ENCODE measurements around the gene PTPRD. TPM values are rescaled to one million over a fixed set of nuclear protein-coding genes. Genes with fewer than 3 reads are reported as not detected.
"Not testable (repeated sequence)": the region's sequence is repeated elsewhere in the genome, so short reads cannot be mapped to it uniquely, and the experiment has no call there.

The PTPRD gene
- total RNA-seq, 1 experiment from 2014 or later, result 1.8 TPM

DNA sequence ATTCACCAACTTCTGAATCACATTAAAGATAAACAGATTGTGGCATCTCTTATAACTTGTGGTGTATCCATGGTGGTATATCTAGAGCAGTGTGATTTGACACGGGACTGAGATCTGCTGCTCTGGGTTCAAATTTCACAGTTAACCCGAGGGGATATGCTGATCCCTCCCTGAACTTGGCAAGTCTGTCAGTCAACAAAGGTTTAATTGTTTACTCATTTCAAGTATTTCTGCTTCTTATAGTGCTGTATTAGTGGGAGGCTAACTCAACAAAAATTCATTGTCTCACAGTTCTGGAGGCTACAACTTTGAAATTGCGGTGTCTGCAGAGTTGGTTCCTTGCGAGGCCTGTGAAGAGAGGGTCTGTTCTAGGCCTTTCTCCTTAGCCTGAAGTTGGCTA is 1175.2 kb downstream of the PTPRD start:
- no TSS peak for BruUV-seq (replicated peaks)
- H3K4me3 Mint-ChIP-seq (ENCODE audit: low read depth, unreplicated experiment), result no peak overlapping the region
- DNase-seq, result no peak
- no peaks in the 10 kb centered on the region for H3K36me3 Mint-ChIP-seq (ENCODE audit: insufficient read depth, unreplicated experiment)
- intact Hi-C loops (cut with micrococcal nuclease; ENCODE audit: unreplicated experiment), result no loop called here
- TF ChIP-seq, protein P1, sequence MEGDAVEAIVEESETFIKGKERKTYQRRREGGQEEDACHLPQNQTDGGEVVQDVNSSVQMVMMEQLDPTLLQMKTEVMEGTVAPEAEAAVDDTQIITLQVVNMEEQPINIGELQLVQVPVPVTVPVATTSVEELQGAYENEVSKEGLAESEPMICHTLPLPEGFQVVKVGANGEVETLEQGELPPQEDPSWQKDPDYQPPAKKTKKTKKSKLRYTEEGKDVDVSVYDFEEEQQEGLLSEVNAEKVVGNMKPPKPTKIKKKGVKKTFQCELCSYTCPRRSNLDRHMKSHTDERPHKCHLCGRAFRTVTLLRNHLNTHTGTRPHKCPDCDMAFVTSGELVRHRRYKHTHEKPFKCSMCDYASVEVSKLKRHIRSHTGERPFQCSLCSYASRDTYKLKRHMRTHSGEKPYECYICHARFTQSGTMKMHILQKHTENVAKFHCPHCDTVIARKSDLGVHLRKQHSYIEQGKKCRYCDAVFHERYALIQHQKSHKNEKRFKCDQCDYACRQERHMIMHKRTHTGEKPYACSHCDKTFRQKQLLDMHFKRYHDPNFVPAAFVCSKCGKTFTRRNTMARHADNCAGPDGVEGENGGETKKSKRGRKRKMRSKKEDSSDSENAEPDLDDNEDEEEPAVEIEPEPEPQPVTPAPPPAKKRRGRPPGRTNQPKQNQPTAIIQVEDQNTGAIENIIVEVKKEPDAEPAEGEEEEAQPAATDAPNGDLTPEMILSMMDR (IDR thresholded peaks at IDR 0.05; ENCODE audit: unreplicated experiment), result no peak
- no peak overlapping the region for H3K27ac Mint-ChIP-seq (ENCODE audit: unreplicated experiment)
- H3K4me1 Mint-ChIP-seq (ENCODE audit: low read depth, unreplicated experiment), result no peaks in the 10 kb centered on the region
- H3K27me3 Mint-ChIP-seq (ENCODE audit: unreplicated experiment), result no peaks in the 10 kb centered on the region
- no peaks in the 10 kb centered on the region for H3K9me3 Mint-ChIP-seq (ENCODE audit: low read depth, unreplicated experiment)
- CTCF ChIA-PET, result no interaction called here

DNA sequence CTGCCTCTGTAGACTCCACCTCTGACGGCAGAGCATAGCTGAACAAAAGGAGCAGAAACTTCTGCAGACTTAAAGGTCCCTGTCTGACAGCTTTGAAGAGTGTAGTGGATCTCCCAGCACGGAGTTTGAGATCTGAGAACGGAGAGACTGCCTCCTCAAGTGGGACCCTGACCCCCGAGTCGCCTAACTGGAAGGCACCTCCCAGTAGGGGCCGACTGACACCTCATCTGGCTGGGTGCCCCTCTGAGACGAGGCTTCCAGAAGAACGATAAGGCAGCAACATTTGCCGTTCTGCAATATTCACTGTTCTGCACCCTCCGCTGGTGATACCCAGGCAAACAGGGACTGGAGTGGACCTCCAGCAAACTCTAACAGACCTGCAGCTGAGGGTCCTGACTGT is 1186.3 kb downstream of the PTPRD start:
- CTCF ChIA-PET; H3K36me3 Mint-ChIP-seq (ENCODE audit: insufficient read depth, unreplicated experiment); BruUV-seq (replicated peaks); H3K4me3 Mint-ChIP-seq (ENCODE audit: low read depth, unreplicated experiment); H3K9me3 Mint-ChIP-seq (ENCODE audit: low read depth, unreplicated experiment); H3K27ac Mint-ChIP-seq (ENCODE audit: unreplicated experiment); H3K27me3 Mint-ChIP-seq (ENCODE audit: unreplicated experiment); H3K4me1 Mint-ChIP-seq (ENCODE audit: low read depth, unreplicated experiment); intact Hi-C loops (cut with micrococcal nuclease; ENCODE audit: unreplicated experiment); DNase-seq: not testable (repeated sequence)

DNA sequence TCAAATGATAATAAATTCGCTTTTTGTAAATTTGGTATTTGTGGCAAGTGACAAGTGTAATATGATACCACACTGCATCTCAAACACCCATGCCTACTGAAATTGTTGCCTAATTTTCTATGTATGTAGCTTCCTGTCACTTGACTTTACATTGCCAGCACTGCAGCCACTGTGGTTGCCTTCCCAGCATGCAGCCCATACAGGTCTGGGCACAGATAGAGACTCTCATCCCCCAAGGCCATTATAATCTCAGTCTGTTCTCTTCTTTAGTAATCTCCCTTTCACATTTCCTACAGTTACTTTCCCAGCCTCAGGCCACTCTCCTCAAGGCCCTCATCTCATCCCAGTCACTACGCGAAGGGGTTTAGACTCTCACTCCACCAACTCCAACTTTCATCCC is 1200.6 kb downstream of the PTPRD start:
- TF ChIP-seq, protein P1 (IDR thresholded peaks at IDR 0.05; ENCODE audit: unreplicated experiment), result no peak
- CTCF ChIA-PET, result no interaction called here
- Mint-ChIP-seq H3K9me3 (ENCODE audit: low read depth, unreplicated experiment) (peaks cover 3% of the 10 kb centered on the region), H3K4me1 (ENCODE audit: low read depth, unreplicated experiment) (no peaks in the 10 kb centered on the region), H3K27me3 (ENCODE audit: unreplicated experiment) (no peaks in the 10 kb centered on the region), H3K4me3 (ENCODE audit: low read depth, unreplicated experiment) (no peak overlapping the region), H3K27ac (ENCODE audit: unreplicated experiment) (no peak overlapping the region), H3K36me3 (ENCODE audit: insufficient read depth, unreplicated experiment) (no peaks in the 10 kb centered on the region)
- intact Hi-C loops (cut with micrococcal nuclease; ENCODE audit: unreplicated experiment), result no loop called here
- BruUV-seq (replicated peaks), result no TSS peak
- DNase-seq, result no peak

DNA sequence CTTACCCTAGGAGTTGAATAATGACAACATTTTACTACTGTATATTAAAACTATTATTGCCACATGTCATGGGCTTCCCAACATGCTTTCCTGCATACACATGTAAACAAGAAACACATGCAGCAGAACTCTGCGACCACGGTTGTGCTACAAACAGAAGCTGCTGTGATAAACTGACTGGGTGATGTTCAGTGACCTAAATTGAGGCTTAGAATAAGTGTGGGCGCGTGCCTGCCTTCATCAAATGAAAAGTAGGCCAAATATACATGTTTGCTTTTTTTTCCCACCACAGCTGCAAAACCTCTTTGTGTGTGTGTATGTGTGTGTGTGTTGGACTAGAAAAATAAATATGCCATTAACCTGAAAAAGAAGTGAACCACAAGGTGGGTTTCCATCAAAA is 1202.1 kb downstream of the PTPRD start:
- Mint-ChIP-seq H3K4me3 (ENCODE audit: low read depth, unreplicated experiment) (no peak overlapping the region), H3K36me3 (ENCODE audit: insufficient read depth, unreplicated experiment) (no peaks in the 10 kb centered on the region), H3K27me3 (ENCODE audit: unreplicated experiment) (no peaks in the 10 kb centered on the region), H3K27ac (ENCODE audit: unreplicated experiment) (no peak overlapping the region), H3K4me1 (ENCODE audit: low read depth, unreplicated experiment) (no peaks in the 10 kb centered on the region), H3K9me3 (ENCODE audit: low read depth, unreplicated experiment) (no peaks in the 10 kb centered on the region)
- no TSS peak for BruUV-seq (replicated peaks)
- CTCF ChIA-PET, result no interaction called here
- intact Hi-C loops (cut with micrococcal nuclease; ENCODE audit: unreplicated experiment), result no loop called here
- no peak for DNase-seq
- TF ChIP-seq, protein P1 (IDR thresholded peaks at IDR 0.05; ENCODE audit: unreplicated experiment), result no peak

DNA sequence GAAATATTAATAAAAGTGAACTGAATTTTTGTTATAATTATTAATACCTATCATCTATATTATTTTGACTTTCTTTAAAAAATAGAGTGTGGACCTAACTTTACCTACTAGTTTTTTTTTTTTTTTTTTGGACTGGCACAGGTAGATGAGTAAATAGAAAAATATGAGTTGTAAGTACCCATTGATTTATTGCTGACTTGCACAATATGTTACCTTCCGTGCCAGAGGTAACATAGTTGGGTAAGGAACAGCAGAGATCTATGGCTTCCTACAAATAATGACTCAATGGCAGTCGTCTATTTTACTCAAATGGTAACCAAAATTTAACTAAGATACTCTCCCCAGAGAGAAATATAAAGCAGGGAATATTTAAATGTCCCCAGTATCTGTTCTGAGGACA is 1212.8 kb downstream of the PTPRD start:
- TF ChIP-seq, protein P1 (IDR thresholded peaks at IDR 0.05; ENCODE audit: unreplicated experiment), result no peak
- H3K4me3 Mint-ChIP-seq (ENCODE audit: low read depth, unreplicated experiment), result no peak overlapping the region
- no TSS peak for BruUV-seq (replicated peaks)

More for the DNA sequence above, 1212.8 kb downstream of the PTPRD start:
- Mint-ChIP-seq H3K4me1 (ENCODE audit: low read depth, unreplicated experiment) (no peaks in the 10 kb centered on the region), H3K36me3 (ENCODE audit: insufficient read depth, unreplicated experiment) (no peaks in the 10 kb centered on the region), H3K27me3 (ENCODE audit: unreplicated experiment) (no peaks in the 10 kb centered on the region), H3K27ac (ENCODE audit: unreplicated experiment) (no peak overlapping the region), H3K9me3 (ENCODE audit: low read depth, unreplicated experiment) (peaks cover 2% of the 10 kb centered on the region)
- DNase-seq, result no peak
- CTCF ChIA-PET, result no interaction called here
- intact Hi-C loops (cut with micrococcal nuclease; ENCODE audit: unreplicated experiment), result no loop called here

Measured in Calu3 (cell line).